Measurements from ENCODE around the gene HMGCS2. TPM values are rescaled to one million over a fixed set of nuclear protein-coding genes. Genes with fewer than 3 reads are reported as not detected.

HMGCS2 gene
- total and polyA plus RNA-seq, 9 of the 15 experiments (the other 6 are each of a cell fraction or from before 2014, with no cell fraction given) = 0.13 TPM; not detected in 8

- Histone ChIP-seq H3K27me3 (ENCODE audit: control insufficient read depth in 2 of 2, insufficient read depth in 2 of 2, low read length in 2 of 2) (peaks cover 10 to 17% of the 10 kb centered on the region in 2 experiments; a peak in 4 of 5 replicates), H3K79me2 (ENCODE audit: control insufficient read depth, insufficient read depth, low read length) (no peaks in the 10 kb centered on the region), H3K27ac (ENCODE audit: extremely low read depth, low read depth, low read length) (no peak overlapping the region), H3K9ac (ENCODE audit: insufficient read depth in 1 of 2, low read depth in 2 of 2, low read length in 2 of 2) (no peak overlapping the region), H3K36me3 (ENCODE audit: control insufficient read depth, insufficient read depth, low read length) (no peaks in the 10 kb centered on the region), H3K9me1 (ENCODE audit: control insufficient read depth, insufficient read depth, low read length) (no peaks in the 10 kb centered on the region), H3K4me2 (ENCODE audit: insufficient read depth, low read length) (no peak overlapping the region), H3K4me1 (replicated peaks in 1 of 2; ENCODE audit: control insufficient read depth in 2 of 2, insufficient read depth in 2 of 2, low read length in 2 of 2) (no peaks in the 10 kb centered on the region), H4K20me1 (replicated peaks; ENCODE audit: control insufficient read depth, insufficient read depth, low read length) (no peaks in the 10 kb centered on the region), H2AFZ (ENCODE audit: low read depth, low read length) (no peak overlapping the region), H3K9me3 (replicated peaks; ENCODE audit: control insufficient read depth, insufficient read depth, low read depth, low read length) (no peaks in the 10 kb centered on the region), H3K4me3 (no peak overlapping the region)
- DNase-seq (ENCODE audit: extremely low read depth in 1 of 4, low spot score in 3 of 4) (no peak), ATAC-seq (no peak), FAIRE-seq (no peak)
- BruUV-seq (replicated peaks) = no TSS peak
- no peak for TF ChIP-seq PURB (CRISPR knock-in tag; IDR thresholded peaks at IDR 0.05; ENCODE audit: low read depth)
- no peak for TF ChIP-seq ZNF175 (CRISPR knock-in tag; IDR thresholded peaks at IDR 0.05; ENCODE audit: low read depth)
- no peak for TF ChIP-seq FIP1L1 (IDR thresholded peaks at IDR 0.05; ENCODE audit: low read depth, low read length, poor library complexity, severe bottlenecking)
- no peak for TF ChIP-seq GABPA (tag; conservative IDR thresholded peaks at IDR 0.05; ENCODE audit: low read depth)
- TF ChIP-seq CCNT2 (IDR thresholded peaks at IDR 0.05; ENCODE audit: borderline replicate concordance, extremely low read depth, insufficient read length, low read depth, low read length) = no peak
- TF ChIP-seq PCBP2 (IDR thresholded peaks at IDR 0.05; ENCODE audit: low read depth, low read length, poor library complexity, severe bottlenecking) = no peak
- no peak for TF ChIP-seq ZBTB34 (CRISPR knock-in tag; IDR thresholded peaks at IDR 0.05)
- no peak for TF ChIP-seq HES1 (IDR thresholded peaks at IDR 0.05; ENCODE audit: low read depth)
- TF ChIP-seq SMC3 (conservative IDR thresholded peaks at IDR 0.05; ENCODE audit: insufficient read depth, low read depth, low read length) = no peak
- TF ChIP-seq ATF3 (IDR thresholded peaks at IDR 0.05) = no peak
- no peak for TF ChIP-seq ATF3 (CRISPR knock-in tag; conservative IDR thresholded peaks at IDR 0.05)
- TF ChIP-seq TAL1 (IDR thresholded peaks at IDR 0.05) = no peak
- ChIA-PET POLR2A (no interaction called here), CTCF (ENCODE audit: low intra/inter-chr PET ratio) (no interaction called here)
- 0% methylated on average over 1 of the region's 1 CpG for WGBS (ENCODE audit: insufficient coverage, low coverage, missing lambda C conversion rate)
- intact Hi-C loops (cut with micrococcal nuclease) = no loop called here
- in situ Hi-C loops (cut with MboI) = no loop called here
Measured at GRCh38 chr1:119762953-119763352, 5.8 kb downstream of the HMGCS2 start.

All from K562 (cell line).